Natural killer cell treated with Interleukin-12 subunit alpha and Interleukin-12 subunit beta and Interleukin-15 and Interleukin-18, amount 100 ng/mL, for 72 hours (primary cell): ENCODE results near the gene C3orf52. TPM values are rescaled to one million over a fixed set of nuclear protein-coding genes. Genes with fewer than 3 reads are reported as not detected.
A peak's percentile ranks its signal among the peaks of the same experiment; 100 is the strongest.

Experiments
- ATAC-seq, 2 donors: fragments of 150-1000 bp; cut with Tn5 transposase in 1 of 2; sonication (Bioruptor Pico), chemical (Tn5 transposase) in 1 of 2; 2 replicates each; pipeline ENCODE4 v1.10.0; 2021
- DNase-seq: peaks from one replicate; pipeline ENCODE4 v3.0.0; 2022; ENCODE audit warnings: low spot score
- H3K27ac Mint-ChIP-seq, 2 donors: 1 replicate in 1 of 2; 2 replicates in 1 of 2; pipeline ENCODE4 v1.8.0; 2022; ENCODE audit warnings: mixed read lengths in 2 of 2, mild to moderate bottlenecking in 1 of 2, moderate library complexity in 1 of 2
- H3K27me3 Mint-ChIP-seq, 2 donors: 1 replicate in 1 of 2; 2 replicates in 1 of 2; pipeline ENCODE4 v1.8.0; 2022; ENCODE audit warnings: mixed read lengths in 2 of 2
- H3K36me3 Mint-ChIP-seq: one replicate; pipeline ENCODE4 v1.8.0; 2022; ENCODE audit warnings: mixed read lengths
- H3K4me1 Mint-ChIP-seq, 2 donors: 1 replicate in 1 of 2; 2 replicates in 1 of 2; pipeline ENCODE4 v1.8.0; 2022; ENCODE audit warnings: low read depth in 2 of 2, mixed read lengths in 2 of 2, mild to moderate bottlenecking in 1 of 2
- H3K4me3 Mint-ChIP-seq: one replicate; pipeline ENCODE4 v1.8.0; 2022; ENCODE audit warnings: mixed read lengths
- H3K9me3 Mint-ChIP-seq: 2 replicates; pipeline ENCODE4 v1.8.0; 2022; ENCODE audit warnings: mixed read lengths
- total RNA-seq, 2 donors: library from RNA; stranded (reverse); gene quantifications; one replicate each; pipeline ENCODE4 v1.2.3, GENCODE V29; 2022

Gene C3orf52
- total RNA-seq, 2 donors from 2014 or later: 0.64 to 1.8 TPM

DNA sequence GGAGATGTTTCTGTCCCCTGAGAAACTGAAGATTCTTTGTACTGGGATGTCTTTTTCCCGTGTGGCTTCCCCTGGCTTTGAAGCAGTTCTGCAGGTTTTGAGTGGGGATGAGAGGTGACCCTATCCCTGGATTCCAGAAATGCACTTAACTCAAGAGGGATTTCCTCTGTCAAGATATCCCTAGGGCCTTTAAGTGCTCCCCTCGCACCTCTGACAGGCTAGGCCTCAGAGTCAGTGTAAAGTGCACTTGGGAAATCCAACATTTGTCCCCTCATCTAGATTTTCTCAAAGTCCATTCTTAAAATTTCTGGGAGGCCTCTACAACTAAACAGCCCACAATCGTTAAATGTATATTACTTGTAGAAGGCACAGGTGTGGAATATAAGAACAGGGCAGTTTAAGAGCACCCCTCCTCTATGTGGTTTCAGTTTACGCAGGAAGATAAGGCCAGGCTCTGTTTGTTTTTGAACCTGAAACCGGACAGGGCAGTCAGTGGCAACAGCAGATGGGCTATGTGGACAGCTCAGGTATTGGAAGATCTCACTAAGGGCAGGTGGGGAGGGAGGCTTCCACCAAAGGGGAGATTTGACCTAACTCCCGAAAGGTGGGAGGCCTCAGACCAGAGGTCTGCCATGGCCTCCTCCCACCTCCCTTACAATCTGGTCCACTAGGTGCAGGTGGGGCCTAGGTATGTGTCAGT lies 4.8 kb downstream of the C3orf52 start:
- Mint-ChIP-seq H3K4me1 (peaks cover 10 to 30% of the 10 kb centered on the region in 2 donors), H3K27me3 (peaks cover 16 to 25% of the 10 kb centered on the region in 2 donors), H3K27ac (no peak overlapping the region), H3K36me3 (no peaks in the 10 kb centered on the region), H3K4me3 (no peak overlapping the region), H3K9me3 (no peaks in the 10 kb centered on the region)
- ATAC-seq: no peak
- no peak for DNase-seq

DNA sequence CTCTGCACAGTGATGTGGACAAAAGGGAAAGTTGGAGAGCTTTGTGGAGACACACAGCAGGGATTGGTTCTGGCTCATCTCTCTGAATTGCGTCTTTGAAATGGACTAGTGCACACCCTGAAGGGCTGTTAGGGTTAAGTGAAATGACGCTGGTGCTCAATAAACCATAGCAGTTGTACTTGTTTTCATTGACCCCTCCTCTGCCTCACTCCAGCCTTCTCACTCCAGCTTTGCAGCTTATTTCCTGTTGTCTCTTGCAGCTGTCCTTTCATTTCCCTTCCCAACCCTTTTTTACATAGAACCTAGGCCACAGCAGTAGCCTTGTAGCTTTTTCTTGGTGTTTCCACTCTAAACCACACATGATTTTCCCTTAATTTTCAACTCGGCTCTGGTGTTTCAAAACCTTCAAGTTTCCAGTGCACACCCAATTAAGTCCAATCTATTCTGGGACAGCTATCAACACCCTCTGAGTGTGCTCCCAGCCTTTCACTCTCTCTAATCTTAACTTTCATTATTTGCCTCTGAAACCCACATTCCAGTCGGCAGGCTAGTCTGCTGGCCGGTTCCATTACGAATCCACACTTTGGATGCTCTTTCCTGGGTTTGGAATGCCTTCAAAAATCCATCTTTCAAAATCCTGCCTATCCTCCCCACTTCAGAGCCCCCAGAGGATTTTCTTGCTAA lies 6.4 kb downstream of the C3orf52 start:
- Mint-ChIP-seq H3K4me3 (no peak overlapping the region), H3K27me3 (peaks cover 13 to 29% of the 10 kb centered on the region in 2 donors), H3K36me3 (no peaks in the 10 kb centered on the region), H3K4me1 (peaks cover 6 to 20% of the 10 kb centered on the region in 2 donors), H3K9me3 (no peaks in the 10 kb centered on the region), H3K27ac (no peak overlapping the region)
- no peak for DNase-seq
- ATAC-seq: no peak

DNA sequence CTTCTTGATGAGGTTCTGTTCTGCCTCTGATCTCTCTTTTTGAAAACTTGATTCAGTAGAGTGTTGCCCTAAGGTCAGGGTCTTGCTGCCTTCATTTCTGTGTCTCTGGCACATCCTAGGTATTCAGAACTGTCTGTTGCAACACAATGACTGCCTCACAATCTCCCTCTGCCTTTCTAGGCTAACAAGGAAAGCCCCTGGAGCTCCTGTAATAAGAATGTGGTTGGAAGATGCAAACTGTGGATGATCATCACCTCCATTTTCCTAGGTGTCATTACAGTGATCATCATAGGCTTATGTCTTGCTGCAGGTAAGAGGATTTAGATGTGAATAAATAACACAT lies 7.0 kb downstream of the C3orf52 start:
- DNase-seq (no peak), ATAC-seq (no peak)
- no peaks in the 10 kb centered on the region for H3K36me3 Mint-ChIP-seq
- H3K4me1 Mint-ChIP-seq: peaks cover 4 to 20% of the 10 kb centered on the region in 2 donors
- peaks cover 15 to 24% of the 10 kb centered on the region in 2 donors for H3K27me3 Mint-ChIP-seq
- no peak overlapping the region for H3K27ac Mint-ChIP-seq
- no peak overlapping the region for H3K4me3 Mint-ChIP-seq
- H3K9me3 Mint-ChIP-seq: no peaks in the 10 kb centered on the region

DNA sequence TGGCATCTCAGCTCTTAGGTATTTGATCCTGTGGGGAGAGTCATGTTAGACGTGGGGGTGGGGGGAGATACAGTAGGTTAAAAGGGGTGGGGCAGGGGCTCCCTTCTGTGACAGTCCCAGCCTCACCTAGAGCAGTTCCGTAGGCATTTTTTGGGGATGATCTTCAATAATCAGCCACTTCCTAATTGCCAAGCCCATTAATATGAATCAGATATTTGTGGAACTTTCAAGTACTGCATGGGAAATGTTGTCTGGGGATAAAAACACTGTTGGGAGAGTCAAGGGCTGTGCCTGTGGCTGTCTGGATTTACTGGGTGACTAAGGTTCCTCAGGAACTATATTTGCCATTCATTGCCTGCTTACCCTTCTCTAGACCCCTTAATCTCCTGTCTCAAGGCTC lies 9.5 kb downstream of the C3orf52 start:
- Mint-ChIP-seq H3K9me3 (no peaks in the 10 kb centered on the region), H3K27ac (no peak overlapping the region), H3K36me3 (no peaks in the 10 kb centered on the region), H3K27me3 (peaks cover 6 to 24% of the 10 kb centered on the region in 2 donors), H3K4me3 (no peak overlapping the region), H3K4me1 (peaks cover 4 to 13% of the 10 kb centered on the region in 2 donors)
- DNase-seq (no peak), ATAC-seq (no peak)

DNA sequence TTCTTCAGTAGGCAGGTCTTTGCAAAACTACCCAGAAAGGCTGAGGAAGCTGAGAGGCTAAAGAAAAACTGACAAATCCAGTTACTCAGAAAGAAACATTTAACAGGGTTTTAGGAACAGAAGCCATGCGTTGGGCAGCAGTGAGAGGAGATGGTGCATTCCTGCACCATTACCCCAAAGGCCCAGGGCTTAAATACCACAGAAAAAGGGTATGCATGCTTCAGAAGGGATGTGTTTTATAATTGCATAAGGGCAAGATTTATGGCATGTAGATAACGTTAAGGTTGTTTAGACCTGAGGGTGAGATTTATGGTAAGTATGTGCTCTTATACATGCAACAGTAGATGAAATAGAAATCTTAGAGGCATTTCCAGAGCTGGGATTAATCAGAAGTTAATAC lies 10.0 kb downstream of the C3orf52 start:
- DNase-seq (no peak), ATAC-seq (no peak)
- Mint-ChIP-seq H3K27ac (no peak overlapping the region), H3K36me3 (no peaks in the 10 kb centered on the region), H3K4me1 (peaks cover under 1 to 11% of the 10 kb centered on the region in 2 donors), H3K4me3 (no peak overlapping the region), H3K9me3 (no peaks in the 10 kb centered on the region), H3K27me3 (peaks cover 6 to 24% of the 10 kb centered on the region in 2 donors)

DNA sequence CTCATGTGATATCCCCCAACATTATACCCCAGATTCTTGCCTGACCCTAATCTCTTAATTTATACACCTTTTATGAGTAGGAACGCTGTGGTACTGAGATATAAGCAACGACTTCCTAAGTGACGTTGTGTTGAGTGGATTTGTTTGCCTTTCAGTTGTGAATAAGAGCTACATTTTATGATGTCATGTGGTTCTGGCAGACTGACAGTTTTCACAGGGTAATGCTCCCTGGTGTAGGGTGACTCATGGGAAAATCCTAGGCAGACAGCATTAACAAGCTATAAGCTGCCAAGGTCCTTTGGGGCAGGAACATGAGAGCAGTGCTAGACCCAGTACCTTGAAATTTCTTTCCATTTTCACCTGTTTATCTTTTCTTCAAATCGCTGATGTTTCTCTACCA lies 11.2 kb downstream of the C3orf52 start:
- peak in 1 of 2 donors; percentile 51 for ATAC-seq
- DNase-seq: no peak

DNA sequence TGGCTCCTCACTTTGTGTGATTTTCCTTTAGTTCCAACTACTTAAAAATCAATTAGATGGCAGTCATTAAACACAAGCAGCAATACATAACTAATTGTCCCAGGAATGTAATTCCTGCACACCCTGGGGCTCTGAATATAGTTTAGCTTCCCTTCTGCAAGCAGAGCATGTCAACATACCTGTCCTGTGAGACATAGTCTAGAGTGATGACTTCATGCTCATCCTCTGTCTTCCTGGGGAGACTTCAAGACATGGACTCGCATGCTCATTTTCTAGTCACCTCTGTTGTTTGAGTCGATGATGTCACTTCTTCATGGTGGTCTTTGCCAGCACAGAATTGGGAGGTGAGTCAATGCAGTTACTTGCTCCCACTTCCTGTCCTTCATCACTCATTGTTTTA lies 15.7 kb downstream of the C3orf52 start:
- peaks cover 6 to 16% of the 10 kb centered on the region in 2 donors for H3K27me3 Mint-ChIP-seq
- H3K4me1 Mint-ChIP-seq: no peaks in the 10 kb centered on the region
- H3K36me3 Mint-ChIP-seq: no peaks in the 10 kb centered on the region
- no peaks in the 10 kb centered on the region for H3K9me3 Mint-ChIP-seq
- DNase-seq (no peak), ATAC-seq (no peak)
- H3K4me3 Mint-ChIP-seq: no peak overlapping the region
- H3K27ac Mint-ChIP-seq: no peak overlapping the region

More for the DNA sequence above, 11.2 kb downstream of the C3orf52 start:
- no peaks in the 10 kb centered on the region for H3K9me3 Mint-ChIP-seq
- peaks cover 0 to 9% of the 10 kb centered on the region in 2 donors for H3K4me1 Mint-ChIP-seq
- no peaks in the 10 kb centered on the region for H3K36me3 Mint-ChIP-seq
- H3K27ac Mint-ChIP-seq: no peak overlapping the region
- peaks cover 6 to 24% of the 10 kb centered on the region in 2 donors for H3K27me3 Mint-ChIP-seq
- no peak overlapping the region for H3K4me3 Mint-ChIP-seq

DNA sequence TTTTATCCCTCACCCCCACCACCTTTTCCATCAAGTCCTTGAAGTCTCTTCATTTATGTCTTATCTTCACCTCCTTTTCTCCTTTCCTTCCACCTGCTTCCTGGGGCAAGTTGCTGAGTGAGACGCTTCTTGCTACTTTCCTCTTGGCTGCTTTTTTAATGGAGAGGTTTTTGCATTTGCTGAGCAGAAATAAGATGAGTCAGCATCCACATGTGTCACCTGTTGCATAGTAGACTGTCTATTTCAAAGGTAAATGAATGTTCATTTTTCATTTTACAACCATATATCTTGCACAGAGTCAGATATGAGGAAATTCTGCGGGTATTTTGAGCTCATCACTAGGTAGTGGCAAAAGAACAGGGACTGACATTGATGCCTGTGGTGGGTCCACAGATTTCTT lies 18.6 kb downstream of the C3orf52 start:
- DNase-seq (no peak), ATAC-seq (no peak)
- H3K27ac Mint-ChIP-seq: no peak overlapping the region
- no peaks in the 10 kb centered on the region for H3K36me3 Mint-ChIP-seq
- H3K4me3 Mint-ChIP-seq: no peak overlapping the region
- no peaks in the 10 kb centered on the region for H3K4me1 Mint-ChIP-seq
- H3K9me3 Mint-ChIP-seq: no peaks in the 10 kb centered on the region
- H3K27me3 Mint-ChIP-seq: peaks cover 8 to 10% of the 10 kb centered on the region in 2 donors

DNA sequence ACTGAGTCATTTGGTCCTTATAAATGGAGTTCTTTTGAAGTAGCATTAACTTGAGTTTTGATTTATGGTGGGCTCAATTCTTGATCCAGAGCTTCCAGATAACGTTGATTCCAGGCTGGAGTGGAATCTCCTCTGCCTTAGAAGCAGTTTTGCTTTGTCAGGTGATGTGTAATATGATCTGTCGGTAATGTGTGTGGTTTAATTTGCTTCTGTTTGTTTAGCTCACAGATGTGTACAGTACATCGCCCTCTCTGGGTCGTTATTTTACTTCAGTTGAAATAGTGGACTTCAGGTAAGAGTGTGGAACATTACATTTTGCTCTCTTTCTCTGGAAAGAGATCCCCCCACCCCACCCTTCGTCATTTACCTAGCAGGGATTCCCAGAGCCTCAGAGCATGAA lies 23.1 kb downstream of the C3orf52 start:
- H3K4me3 Mint-ChIP-seq: no peak overlapping the region

DNA sequence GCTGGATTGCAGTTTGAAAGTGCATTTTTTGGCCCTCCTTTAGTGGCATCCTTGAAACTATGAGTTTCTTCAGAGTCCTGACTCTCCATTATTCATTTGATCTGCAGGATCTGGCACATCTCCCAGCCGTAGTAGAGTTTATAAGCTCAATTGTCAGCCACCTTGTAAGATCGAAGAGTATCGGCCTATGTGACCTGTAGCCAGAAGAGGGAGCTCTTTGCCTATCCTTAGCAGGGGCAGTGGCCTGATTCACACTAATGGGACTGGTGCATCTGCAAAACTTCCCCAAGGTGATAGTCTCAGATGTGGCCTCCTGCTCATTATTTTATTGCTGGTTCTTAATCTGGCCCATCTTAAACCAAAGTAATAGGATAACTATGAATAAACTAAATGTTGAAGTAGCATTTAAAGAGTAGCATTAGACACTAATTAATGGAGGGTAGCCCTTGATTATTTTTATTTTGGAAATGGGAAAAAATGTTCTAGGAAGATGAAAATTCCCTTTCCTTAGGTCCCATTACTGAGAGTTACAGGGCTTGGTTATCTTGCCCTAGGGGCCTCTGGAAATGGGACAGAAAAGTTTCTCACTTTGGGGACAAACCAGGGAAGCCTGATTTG lies 25.7 kb downstream of the C3orf52 start:
- DNase-seq: peak; percentile 64
- Mint-ChIP-seq H3K4me3 (no peak overlapping the region), H3K27me3 (peaks cover 0 to 8% of the 10 kb centered on the region in 2 donors), H3K36me3 (no peaks in the 10 kb centered on the region), H3K9me3 (no peaks in the 10 kb centered on the region), H3K4me1 (peaks cover 0 to 8% of the 10 kb centered on the region in 2 donors), H3K27ac (no peak overlapping the region)
- peak; percentile 77 to 81 for ATAC-seq

More for the DNA sequence above, 23.1 kb downstream of the C3orf52 start:
- Mint-ChIP-seq H3K27me3 (peaks cover 3 to 8% of the 10 kb centered on the region in 2 donors), H3K9me3 (no peaks in the 10 kb centered on the region), H3K27ac (no peak overlapping the region), H3K4me1 (no peaks in the 10 kb centered on the region), H3K36me3 (no peaks in the 10 kb centered on the region)
- DNase-seq: no peak
- ATAC-seq: no peak

DNA sequence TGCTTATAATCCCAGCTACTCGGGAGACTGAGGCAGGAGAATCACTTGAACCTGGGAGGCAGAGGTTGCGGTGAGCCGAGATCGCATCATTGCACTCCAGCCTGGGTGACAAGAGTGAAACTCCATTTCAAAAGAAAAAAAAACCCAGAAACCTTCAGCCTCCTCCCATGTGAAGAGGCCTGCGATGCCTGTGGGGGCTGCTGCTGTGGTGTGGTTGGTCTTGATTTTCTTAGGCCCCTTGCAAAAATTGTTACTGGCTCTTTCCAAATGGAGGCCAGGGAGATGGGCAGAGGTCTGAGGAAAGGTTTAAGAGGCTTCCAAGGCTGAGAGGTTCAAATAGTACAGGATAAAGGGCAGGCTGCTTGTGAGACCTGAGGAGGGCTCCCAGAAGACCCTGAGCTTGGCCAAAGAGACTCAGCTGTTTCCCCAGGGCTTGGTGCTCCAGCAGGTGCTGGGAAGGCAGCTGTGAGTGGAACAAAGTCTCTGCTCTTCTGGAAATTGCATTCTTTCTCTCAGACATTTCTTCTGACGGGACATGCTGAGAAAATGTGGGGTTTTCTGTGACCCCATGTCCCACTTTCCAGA lies 28.5 kb downstream of the C3orf52 start:
- Mint-ChIP-seq H3K27me3 (no peaks in the 10 kb centered on the region), H3K4me3 (no peak overlapping the region), H3K36me3 (no peaks in the 10 kb centered on the region), H3K4me1 (peaks cover 4 to 11% of the 10 kb centered on the region in 2 donors), H3K9me3 (no peaks in the 10 kb centered on the region), H3K27ac (peak overlapping the region in 1 of 2 donors; percentile 26)
- ATAC-seq (no peak), DNase-seq (no peak)

DNA sequence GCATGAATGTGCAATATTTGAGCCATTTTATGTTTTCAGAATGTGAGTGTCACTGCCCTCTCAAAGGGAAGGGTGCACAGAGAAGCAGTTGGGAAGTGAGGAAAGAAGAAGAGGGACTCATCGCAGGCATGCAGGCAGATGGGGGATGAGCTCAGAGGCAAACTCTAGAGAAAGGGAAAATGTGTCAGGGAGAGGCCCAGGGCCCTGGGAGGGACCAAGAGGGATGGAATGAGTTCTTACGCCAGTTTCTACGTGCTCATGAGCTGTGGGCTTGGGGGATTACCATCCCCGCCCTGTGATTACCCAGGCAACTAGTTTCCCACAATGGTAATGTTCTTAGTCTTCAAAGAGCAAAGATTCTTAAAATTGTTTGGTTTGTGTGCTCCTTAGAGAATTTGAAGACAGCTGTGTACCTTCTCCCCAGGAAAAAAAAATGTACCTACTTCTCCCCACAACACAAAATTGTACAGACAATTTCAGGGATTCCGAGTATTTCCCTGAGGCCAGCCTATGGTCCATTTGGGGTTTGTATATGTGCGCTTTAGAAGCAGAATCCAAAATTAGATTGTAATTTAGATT lies 29.1 kb downstream of the C3orf52 start:
- no peak for ATAC-seq
- H3K36me3 Mint-ChIP-seq: no peaks in the 10 kb centered on the region
- no peak for DNase-seq

DNA sequence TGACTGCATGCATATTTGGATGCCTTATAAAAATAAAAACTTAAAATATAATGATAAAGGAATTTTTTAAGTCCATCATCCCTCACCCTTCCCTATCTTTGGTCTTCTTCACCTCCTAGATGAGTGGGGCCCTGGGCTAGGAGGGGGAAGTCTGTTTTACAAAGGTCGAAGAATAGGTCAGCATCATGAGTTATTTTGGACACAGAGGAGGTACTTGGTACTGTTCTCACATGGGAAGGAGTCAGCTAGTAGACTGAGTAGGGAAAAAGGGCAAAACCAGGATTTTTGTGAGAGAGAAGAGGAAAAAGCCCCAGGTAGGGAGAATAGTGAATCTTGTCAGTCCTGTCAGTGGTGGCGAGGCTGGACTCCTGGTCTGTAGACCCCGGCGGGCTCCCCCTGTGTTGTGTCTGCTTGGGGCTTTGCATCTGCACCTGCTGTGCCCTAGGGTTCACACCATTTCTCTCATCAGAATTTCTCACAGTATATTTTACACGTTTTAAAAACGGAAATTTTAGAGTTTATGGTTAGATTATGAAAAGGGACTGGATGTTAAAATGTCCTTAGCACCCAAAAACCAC lies 29.7 kb downstream of the C3orf52 start:
- Mint-ChIP-seq H3K36me3 (no peaks in the 10 kb centered on the region), H3K4me3 (no peak overlapping the region)

More for the DNA sequence above, 29.1 kb downstream of the C3orf52 start:
- Mint-ChIP-seq H3K4me3 (no peak overlapping the region), H3K27me3 (no peaks in the 10 kb centered on the region), H3K27ac (peak overlapping the region in 1 of 2 donors; percentile 26), H3K4me1 (peaks cover 6 to 14% of the 10 kb centered on the region in 2 donors), H3K9me3 (no peaks in the 10 kb centered on the region)

More for the DNA sequence above, 29.7 kb downstream of the C3orf52 start:
- no peak for DNase-seq
- no peak overlapping the region for H3K27ac Mint-ChIP-seq
- H3K9me3 Mint-ChIP-seq: no peaks in the 10 kb centered on the region
- no peaks in the 10 kb centered on the region for H3K27me3 Mint-ChIP-seq
- peaks cover 6 to 18% of the 10 kb centered on the region in 2 donors for H3K4me1 Mint-ChIP-seq
- no peak for ATAC-seq
